HUES64 (cell line): ENCODE data around the gene RAB22A.

Experiments used
- H3K27ac ChIP-seq: 2 replicates; pipeline ENCODE4 v1.7.0; 2013; ENCODE audit warnings: low read depth, low read length, inconsistent platforms
- H3K27me3 ChIP-seq: 2 replicates; pipeline ENCODE4 v1.6.1; 2013; ENCODE audit warnings: mild to moderate bottlenecking, low read length; ENCODE audit not compliant: insufficient read depth
- H3K36me3 ChIP-seq: 2 replicates; pipeline ENCODE4 v1.6.1; 2013; ENCODE audit warnings: mild to moderate bottlenecking, low read length; ENCODE audit not compliant: insufficient read depth
- H3K4me1 ChIP-seq: 2 replicates; pipeline ENCODE4 v1.6.1; 2013; ENCODE audit warnings: mild to moderate bottlenecking, low read length, moderate library complexity; ENCODE audit not compliant: insufficient read depth
- H3K4me3 ChIP-seq: 2 replicates; pipeline ENCODE4 v1.5.1; 2013; ENCODE audit warnings: mild to moderate bottlenecking, low read length, moderate library complexity
- H3K9ac ChIP-seq: 2 replicates; pipeline ENCODE4 v1.6.1; 2013; ENCODE audit warnings: mild to moderate bottlenecking, low read depth, low read length
- H3K9me3 ChIP-seq: 2 replicates; pipeline ENCODE4 v1.6.1; 2013; ENCODE audit warnings: low read depth, low read length; ENCODE audit not compliant: insufficient read depth
- WGBS: fragments of 150-250, 120-280 bp; methylation state at CpG from one replicate; pipeline ENCODE4 v1.1.7; 2013; ENCODE audit warnings: missing lambda C conversion rate; 5-methylcytosine and 5-hydroxymethylcytosine counted together

The RAB22A gene

DNA sequence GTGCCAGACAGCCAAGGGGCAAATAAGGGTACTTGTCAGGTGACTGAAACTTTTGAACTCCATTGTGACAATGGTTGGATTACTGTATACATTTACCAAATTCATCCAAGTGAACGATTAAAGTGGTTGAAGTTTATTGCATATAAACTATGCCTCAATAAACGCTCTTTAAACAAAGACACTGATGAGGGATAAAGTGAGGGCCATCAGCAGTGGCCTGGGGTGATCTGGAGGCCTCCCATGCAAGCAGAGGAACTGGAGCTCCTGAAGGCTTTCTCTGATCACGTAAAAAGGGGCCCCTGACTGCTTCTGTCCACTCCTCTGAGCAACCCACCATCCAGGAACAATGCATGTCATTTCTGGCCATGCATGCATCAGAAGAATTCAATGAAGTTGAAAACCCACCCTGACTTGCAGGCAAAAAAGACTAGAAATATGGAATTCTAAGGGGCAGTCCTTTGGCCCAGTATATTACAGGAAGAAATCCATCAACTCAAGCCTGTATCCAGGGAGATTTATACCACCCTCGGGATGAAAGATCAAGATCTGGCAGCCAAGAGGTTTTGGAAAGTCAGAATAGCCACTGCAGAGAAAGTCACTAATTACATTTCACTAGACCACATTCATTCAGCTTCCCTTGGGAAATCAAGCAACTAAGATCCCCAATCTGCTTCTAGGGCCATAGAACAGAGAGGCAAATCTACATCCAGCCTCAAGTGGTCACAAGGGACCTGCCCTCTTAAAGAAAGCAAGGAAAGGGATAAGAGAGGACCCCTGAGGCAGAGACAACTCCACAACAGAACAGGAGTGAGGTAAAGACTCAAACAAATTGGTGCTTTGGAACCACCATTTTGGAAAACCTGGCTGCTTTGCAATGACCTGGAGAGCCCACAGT, 31.7 kb upstream of the RAB22A start:
- Histone ChIP-seq H3K27me3 (no peaks in the 10 kb centered on the region), H3K27ac (no peak overlapping the region), H3K9me3 (peaks cover 8% of the 10 kb centered on the region; the same call in 1 of the 2 replicates), H3K4me1 (no peaks in the 10 kb centered on the region), H3K36me3 (no peaks in the 10 kb centered on the region), H3K9ac (no peak overlapping the region), H3K4me3 (no peak overlapping the region)
- 90% methylated on average over 4 of the region's 4 CpGs for WGBS

DNA sequence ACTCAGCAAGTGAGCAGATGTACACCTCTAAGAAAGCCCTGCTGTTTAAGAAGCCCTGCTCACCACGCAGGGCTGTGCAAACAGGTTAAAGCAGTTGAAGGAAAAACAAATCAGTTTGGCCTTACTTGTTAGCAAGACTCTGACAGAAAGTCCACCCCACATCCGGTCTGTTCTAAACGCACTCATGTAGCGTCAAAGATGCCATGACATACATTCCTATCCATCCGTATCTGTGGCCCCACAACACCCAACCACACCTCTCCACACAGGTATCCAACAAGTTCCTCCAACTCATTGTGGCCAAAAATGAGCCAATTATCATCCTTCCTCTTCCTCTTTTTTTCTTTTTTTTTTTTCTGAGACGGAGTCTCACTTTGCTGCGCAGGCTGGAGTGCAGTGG, 22.8 kb upstream of the RAB22A start:
- Histone ChIP-seq H3K9me3 (no peaks in the 10 kb centered on the region), H3K9ac (no peak overlapping the region), H3K4me3 (no peak overlapping the region), H3K36me3 (peaks cover 8% of the 10 kb centered on the region; the same call in 1 of the 2 replicates), H3K4me1 (no peaks in the 10 kb centered on the region), H3K27me3 (no peaks in the 10 kb centered on the region), H3K27ac (no peak overlapping the region)
- WGBS: 80% methylated on average over 7 of the region's 7 CpGs

DNA sequence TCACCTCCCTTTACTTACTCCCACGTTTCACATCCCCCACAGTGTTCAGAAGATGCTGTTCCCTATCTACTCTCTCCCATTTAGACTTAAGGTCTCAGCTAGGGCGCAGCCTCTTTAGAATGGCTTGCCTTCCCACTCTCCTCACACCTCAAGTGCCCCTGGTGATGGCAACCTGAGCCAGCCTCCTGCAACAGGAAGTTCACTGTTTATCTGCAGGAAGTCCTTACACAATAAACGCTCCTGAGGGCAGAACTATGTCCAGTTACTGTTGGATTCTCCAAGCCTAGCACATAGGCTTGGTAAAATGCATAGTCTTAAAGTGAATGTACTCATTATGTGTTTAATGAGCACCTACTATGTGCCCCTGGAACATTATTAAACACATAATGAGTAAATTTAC, 21.9 kb upstream of the RAB22A start:
- no peaks in the 10 kb centered on the region for H3K4me1 ChIP-seq
- peaks cover 8% of the 10 kb centered on the region; the same call in 1 of the 2 replicates for H3K36me3 ChIP-seq
- no peak overlapping the region for H3K4me3 ChIP-seq
- no peaks in the 10 kb centered on the region for H3K9me3 ChIP-seq
- no peaks in the 10 kb centered on the region for H3K27me3 ChIP-seq
- H3K27ac ChIP-seq: no peak overlapping the region
- 63% methylated on average over 3 of the region's 3 CpGs for WGBS
- H3K9ac ChIP-seq: no peak overlapping the region

- no peaks in the 10 kb centered on the region for H3K9me3 ChIP-seq
- no peak overlapping the region for H3K27ac ChIP-seq
- H3K9ac ChIP-seq: no peak overlapping the region
- peaks cover 8% of the 10 kb centered on the region; the same call in 1 of the 2 replicates for H3K36me3 ChIP-seq
- H3K4me1 ChIP-seq: peaks cover 7% of the 10 kb centered on the region
- WGBS: 100% methylated on average over 2 of the region's 2 CpGs
- no peaks in the 10 kb centered on the region for H3K27me3 ChIP-seq
- H3K4me3 ChIP-seq: no peak overlapping the region
These were observed 20.4 kb upstream of the RAB22A start for GRCh38 chr20:58289143-58289542.

GRCh38 chr20:58293453-58293852, 16.1 kb upstream of the RAB22A start:
- Histone ChIP-seq H3K4me1 (peaks cover 18% of the 10 kb centered on the region), H3K27ac (no peak overlapping the region), H3K36me3 (no peaks in the 10 kb centered on the region), H3K9ac (no peak overlapping the region), H3K4me3 (no peak overlapping the region), H3K27me3 (no peaks in the 10 kb centered on the region), H3K9me3 (no peaks in the 10 kb centered on the region)
- WGBS: 96% methylated on average over 2 of the region's 2 CpGs

DNA sequence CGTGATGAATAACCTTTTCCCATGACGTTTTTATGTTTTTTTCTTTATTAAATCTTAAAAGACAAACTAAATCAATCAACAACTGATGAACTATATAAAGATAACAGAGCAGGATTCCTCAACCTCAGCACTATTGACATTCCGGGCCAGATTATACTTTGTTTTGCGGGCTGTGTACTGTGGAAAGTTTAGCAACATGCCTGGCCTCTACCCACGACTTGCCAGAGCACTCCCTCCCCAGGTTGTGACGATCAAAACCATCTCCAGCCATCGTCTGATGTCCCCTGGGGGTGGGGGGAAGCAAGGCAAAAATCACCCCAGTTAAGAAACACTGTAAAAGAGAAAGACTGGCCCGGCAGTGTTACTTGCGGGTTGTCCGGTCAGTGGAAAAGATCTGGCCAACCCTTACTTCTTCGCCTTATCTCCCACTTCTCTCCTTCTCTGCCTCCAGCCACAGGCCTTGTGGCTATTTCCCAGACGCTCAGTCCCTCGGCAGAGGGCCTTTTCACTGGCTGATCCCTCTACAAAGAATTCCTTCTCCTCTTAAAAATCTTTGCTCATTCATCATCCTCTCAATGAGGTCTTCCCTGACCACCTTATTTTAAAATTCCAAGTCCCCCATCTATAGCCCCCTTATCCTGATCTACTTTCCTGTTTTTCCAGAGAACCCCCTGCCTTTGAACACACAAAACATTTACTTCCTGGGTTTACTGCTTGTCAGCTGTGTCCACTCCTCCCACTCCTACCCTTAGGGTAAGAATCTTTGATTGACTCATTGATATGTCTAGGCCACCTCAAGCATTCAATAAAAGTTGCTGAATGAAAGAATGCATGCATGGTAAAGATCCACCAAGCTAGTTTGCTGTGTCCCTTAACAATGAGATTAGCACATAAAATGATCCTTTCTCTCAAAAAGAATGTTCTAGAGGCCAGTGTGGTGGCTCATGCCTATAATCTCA, 14.7 kb upstream of the RAB22A start:
- no peaks in the 10 kb centered on the region for H3K9me3 ChIP-seq
- no peak overlapping the region for H3K27ac ChIP-seq
- peaks cover 18% of the 10 kb centered on the region for H3K4me1 ChIP-seq
- no peak overlapping the region for H3K4me3 ChIP-seq
- WGBS: 77% methylated on average over 12 of the region's 13 CpGs
- H3K9ac ChIP-seq: no peak overlapping the region
- H3K27me3 ChIP-seq: no peaks in the 10 kb centered on the region
- no peaks in the 10 kb centered on the region for H3K36me3 ChIP-seq

- H3K27me3 ChIP-seq: no peaks in the 10 kb centered on the region
- peaks cover 18% of the 10 kb centered on the region for H3K4me1 ChIP-seq
- no peak overlapping the region for H3K9ac ChIP-seq
- no peak overlapping the region for H3K27ac ChIP-seq
- no peaks in the 10 kb centered on the region for H3K9me3 ChIP-seq
- 96% methylated on average over 7 of the region's 7 CpGs for WGBS
- no peaks in the 10 kb centered on the region for H3K36me3 ChIP-seq
- no peak overlapping the region for H3K4me3 ChIP-seq
These were observed 13.3 kb upstream of the RAB22A start for GRCh38 chr20:58296051-58296837.

GRCh38 chr20:58297394-58297793, 12.1 kb upstream of the RAB22A start:
- H3K27me3 ChIP-seq: no peaks in the 10 kb centered on the region
- no peaks in the 10 kb centered on the region for H3K9me3 ChIP-seq
- H3K9ac ChIP-seq: no peak overlapping the region
- H3K4me3 ChIP-seq: no peak overlapping the region
- WGBS: 0% methylated on average over 1 of the region's 2 CpGs
- no peaks in the 10 kb centered on the region for H3K36me3 ChIP-seq
- peaks cover 18% of the 10 kb centered on the region for H3K4me1 ChIP-seq
- H3K27ac ChIP-seq: no peak overlapping the region

- Histone ChIP-seq H3K4me1 (0 out of 2 replicates have a peak, but pooled peaks cover under 1% of the 10 kb centered on the region), H3K9me3 (no peaks in the 10 kb centered on the region), H3K4me3 (no peak overlapping the region), H3K36me3 (no peaks in the 10 kb centered on the region), H3K27ac (no peak overlapping the region), H3K27me3 (no peaks in the 10 kb centered on the region), H3K9ac (no peak overlapping the region)
- 93% methylated on average over 5 of the region's 5 CpGs for WGBS
These were observed 9.2 kb upstream of the RAB22A start for GRCh38 chr20:58300321-58300720.

- Histone ChIP-seq H3K4me3 (no peak overlapping the region), H3K36me3 (no peaks in the 10 kb centered on the region), H3K27ac (no peak overlapping the region), H3K9ac (no peak overlapping the region), H3K27me3 (no peaks in the 10 kb centered on the region), H3K4me1 (no peaks in the 10 kb centered on the region), H3K9me3 (no peaks in the 10 kb centered on the region)
- WGBS: 94% methylated on average over 1 of the region's 1 CpG
These were observed 6.0 kb upstream of the RAB22A start for GRCh38 chr20:58303547-58303946.
